HEK293 (cell line): ENCODE results near the gene TAF12.
A peak's percentile ranks its signal among the peaks of the same experiment; 100 is the strongest.
"Not testable (repeated sequence)": the region's sequence is repeated elsewhere in the genome, so short reads cannot be mapped to it uniquely, and the experiment has no call there.

Experiments
- CTCF ChIA-PET: fragments of 350-600 bp; formaldehyde crosslinking; extraction: SDS; loops from one replicate; lab custom pipeline; 2021; ENCODE audit warnings: antibody characterized with exemption; lab: Yijun Ruan, JAX
- POLR2A ChIA-PET: fragments of 300-600 bp; formaldehyde crosslinking; extraction: SDS; loops from one replicate; lab custom pipeline; 2020; ENCODE audit warnings: antibody characterized with exemption, inconsistent platforms; lab: Yijun Ruan, JAX
- H3K27ac ChIP-seq: fragments of 200-500 bp; sonication (Bioruptor generic); 2 replicates; pipeline ENCODE4 v1.5.1; 2014; ENCODE audit warnings: low read depth, low read length, control low read depth, inconsistent platforms; ENCODE audit errors: extremely low read depth
- H3K36me3 ChIP-seq, 2 experiments: fragments of 200-500 bp in 1 of 2; sonication (Bioruptor generic) in 1 of 2; 1 replicate in 1 of 2; 2 replicates in 1 of 2; pipeline ENCODE4 v1.5.1; 2014 to 2017; ENCODE audit warnings: inconsistent platforms in 2 of 2, low read length in 2 of 2; ENCODE audit not compliant: control insufficient read depth in 2 of 2, insufficient read depth in 1 of 2
- H3K4me1 ChIP-seq: fragments of 200-500 bp; sonication (Bioruptor generic); 2 replicates; pipeline ENCODE4 v1.5.1; 2014; ENCODE audit warnings: mild to moderate bottlenecking, low read length, inconsistent platforms; ENCODE audit not compliant: control insufficient read depth, insufficient read depth
- H3K4me3 ChIP-seq: 2 replicates; pipeline ENCODE4 v1.5.1; 2011; ENCODE audit warnings: low read depth, mild to moderate bottlenecking, control low read depth, low read length, moderate library complexity
- H3K9me3 ChIP-seq: fragments of 200-500 bp; sonication (Bioruptor generic); 2 replicates; pipeline ENCODE4 v1.5.1; 2014; ENCODE audit warnings: low read depth, low read length, inconsistent platforms; ENCODE audit not compliant: control insufficient read depth, insufficient read depth
- PRDM10 ChIP-seq: fragments of 450-650 bp; formaldehyde crosslinking; IDR thresholded peaks from 2 replicates; pipeline ENCODE4 v1.5.1; 2016; ENCODE audit warnings: missing biosample characterization, missing genetic modification characterization
- SETDB1 ChIP-seq: IDR thresholded peaks from one replicate; pipeline ENCODE4 v1.6.1; 2017; ENCODE audit warnings: mild to moderate bottlenecking, low read length, moderate library complexity, mixed read lengths; ENCODE audit not compliant: insufficient read length
- WT1 ChIP-seq: fragments of 450-650 bp; formaldehyde crosslinking; IDR thresholded peaks from 2 replicates; pipeline ENCODE4 v1.5.1; 2016; ENCODE audit warnings: missing biosample characterization, missing genetic modification characterization
- YY1 ChIP-seq: fragments of 450-650 bp; formaldehyde crosslinking; IDR thresholded peaks from 2 replicates; pipeline ENCODE4 v1.5.1; 2018; ENCODE audit warnings: missing biosample characterization, missing genetic modification characterization
- YY2 ChIP-seq: fragments of 450-650 bp; formaldehyde crosslinking; IDR thresholded peaks from 2 replicates; pipeline ENCODE4 v1.5.1; 2016; ENCODE audit warnings: missing biosample characterization, missing genetic modification characterization
- ZBTB17 ChIP-seq: fragments of 450-650 bp; formaldehyde crosslinking; IDR thresholded peaks from 2 replicates; pipeline ENCODE4 v1.5.1; 2016; ENCODE audit warnings: missing biosample characterization, missing genetic modification characterization
- ZBTB48 ChIP-seq: fragments of 450-650 bp; formaldehyde crosslinking; IDR thresholded peaks from 2 replicates; pipeline ENCODE4 v1.5.1; 2016; ENCODE audit warnings: missing biosample characterization, missing genetic modification characterization
- ZNF138 ChIP-seq: fragments of 450-650 bp; formaldehyde crosslinking; IDR thresholded peaks from 2 replicates; pipeline ENCODE4 v1.5.1; 2016; ENCODE audit warnings: missing biosample characterization, missing genetic modification characterization, borderline replicate concordance
- ZNF26 ChIP-seq: fragments of 450-650 bp; formaldehyde crosslinking; IDR thresholded peaks from 2 replicates; pipeline ENCODE4 v1.5.1; 2016; ENCODE audit warnings: missing biosample characterization, missing genetic modification characterization
- ZNF266 ChIP-seq: fragments of 450-650 bp; formaldehyde crosslinking; IDR thresholded peaks from 2 replicates; pipeline ENCODE4 v1.5.1; 2016; ENCODE audit warnings: missing biosample characterization, missing genetic modification characterization, low read depth
- ZNF280C ChIP-seq: fragments of 450-650 bp; formaldehyde crosslinking; IDR thresholded peaks from 2 replicates; pipeline ENCODE4 v1.5.1; 2016; ENCODE audit warnings: missing biosample characterization, missing genetic modification characterization
- ZNF335 ChIP-seq: fragments of 450-650 bp; formaldehyde crosslinking; conservative IDR thresholded peaks from 2 replicates; pipeline ENCODE4 v1.5.1; 2016; ENCODE audit warnings: missing biosample characterization, missing genetic modification characterization
- ZNF341 ChIP-seq: fragments of 450-650 bp; formaldehyde crosslinking; IDR thresholded peaks from 2 replicates; pipeline ENCODE4; 2016; ENCODE audit warnings: low read depth, missing biosample characterization, missing genetic modification characterization
- ZNF416 ChIP-seq: fragments of 450-650 bp; formaldehyde crosslinking; IDR thresholded peaks from 2 replicates; pipeline ENCODE4 v1.5.1; 2016; ENCODE audit warnings: missing biosample characterization, missing genetic modification characterization
- ZNF529 ChIP-seq: fragments of 450-650 bp; formaldehyde crosslinking; IDR thresholded peaks from 2 replicates; pipeline ENCODE4 v1.5.1; 2017; ENCODE audit warnings: missing genetic modification characterization, missing biosample characterization; ENCODE audit not compliant: insufficient replicate concordance
- ZNF600 ChIP-seq: fragments of 450-650 bp; formaldehyde crosslinking; IDR thresholded peaks from 2 replicates; pipeline ENCODE4 v1.5.1; 2016; ENCODE audit warnings: missing biosample characterization, missing genetic modification characterization
- ZNF837 ChIP-seq: fragments of 450-650 bp; formaldehyde crosslinking; IDR thresholded peaks from 2 replicates; pipeline ENCODE4 v1.5.1; 2016; ENCODE audit warnings: missing biosample characterization, missing genetic modification characterization
- ZSCAN16 ChIP-seq: fragments of 450-650 bp; formaldehyde crosslinking; IDR thresholded peaks from 2 replicates; pipeline ENCODE4 v1.5.1; 2016; ENCODE audit warnings: missing biosample characterization, missing genetic modification characterization
- ZSCAN18 ChIP-seq: fragments of 450-650 bp; formaldehyde crosslinking; IDR thresholded peaks from 2 replicates; pipeline ENCODE4 v1.5.1; 2016; ENCODE audit warnings: missing biosample characterization, missing genetic modification characterization

Gene TAF12

GRCh38 chr1:28648008-28648473, 5.2 kb upstream of the TAF12 start (continued):
- TF ChIP-seq PRDM10 (peak; percentile 69), ZNF26 (tag by site-specific recombination) (no peak), ZSCAN18 (no peak), ZBTB48 (tag by site-specific recombination) (no peak), ZNF600 (peak; percentile 75; the same call in 1 of the 2 replicates), SETDB1 (no peak), ZNF416 (tag by site-specific recombination) (no peak), WT1 (tag by site-specific recombination) (peak; percentile 36; the same call in 1 of the 2 replicates), ZNF341 (tag by site-specific recombination) (peak; percentile 100), ZNF138 (tag by site-specific recombination) (no peak), YY2 (tag by site-specific recombination) (no peak), YY1 (tag by site-specific recombination) (peak; percentile 47; the same call in 1 of the 2 replicates)

- Histone ChIP-seq H3K27ac (no peak overlapping the region), H3K36me3 (no peaks in the 10 kb centered on the region), H3K4me1 (no peaks in the 10 kb centered on the region), H3K4me3 (no peak overlapping the region), H3K9me3 (no peaks in the 10 kb centered on the region)
- CTCF ChIA-PET: no interaction called here
- TF ChIP-seq ZBTB17 (tag by site-specific recombination) (peak; percentile 61; the same call in 1 of the 2 replicates), ZNF335 (no peak), ZSCAN16 (tag by site-specific recombination) (no peak), ZNF837 (tag by site-specific recombination) (no peak), ZNF266 (tag by site-specific recombination) (no peak), ZNF280C (tag by site-specific recombination) (no peak), ZNF529 (tag by site-specific recombination) (no peak)
- POLR2A ChIA-PET: interaction anchor here (0.6 kb wide), 1 partner anchor 544 kb away, joined by 3 read pairs; no protein-coding TSS in a partner anchor
Measured at GRCh38 chr1:28646040-28646439, 3.2 kb upstream of the TAF12 start.

- H3K4me3 ChIP-seq, H3K9me3 ChIP-seq, H3K27ac ChIP-seq, CTCF ChIA-PET, H3K36me3 ChIP-seq, H3K4me1 ChIP-seq: not testable (repeated sequence)
- POLR2A ChIA-PET: interaction anchor here (1.5 kb wide), 1 partner anchor 232 kb away, joined by 3 read pairs; no protein-coding TSS in a partner anchor
Measured at GRCh38 chr1:28645406-28645805, 2.5 kb upstream of the TAF12 start.
